HG03196 (cell line): ENCODE data around the gene SLC29A1.

Experiments
- ATAC-seq: cut with Tn5 transposase; IDR thresholded peaks from one replicate; pipeline ENCODE4 v1.9.1; 2021; ENCODE audit not compliant: unreplicated experiment

SLC29A1 gene

DNA sequence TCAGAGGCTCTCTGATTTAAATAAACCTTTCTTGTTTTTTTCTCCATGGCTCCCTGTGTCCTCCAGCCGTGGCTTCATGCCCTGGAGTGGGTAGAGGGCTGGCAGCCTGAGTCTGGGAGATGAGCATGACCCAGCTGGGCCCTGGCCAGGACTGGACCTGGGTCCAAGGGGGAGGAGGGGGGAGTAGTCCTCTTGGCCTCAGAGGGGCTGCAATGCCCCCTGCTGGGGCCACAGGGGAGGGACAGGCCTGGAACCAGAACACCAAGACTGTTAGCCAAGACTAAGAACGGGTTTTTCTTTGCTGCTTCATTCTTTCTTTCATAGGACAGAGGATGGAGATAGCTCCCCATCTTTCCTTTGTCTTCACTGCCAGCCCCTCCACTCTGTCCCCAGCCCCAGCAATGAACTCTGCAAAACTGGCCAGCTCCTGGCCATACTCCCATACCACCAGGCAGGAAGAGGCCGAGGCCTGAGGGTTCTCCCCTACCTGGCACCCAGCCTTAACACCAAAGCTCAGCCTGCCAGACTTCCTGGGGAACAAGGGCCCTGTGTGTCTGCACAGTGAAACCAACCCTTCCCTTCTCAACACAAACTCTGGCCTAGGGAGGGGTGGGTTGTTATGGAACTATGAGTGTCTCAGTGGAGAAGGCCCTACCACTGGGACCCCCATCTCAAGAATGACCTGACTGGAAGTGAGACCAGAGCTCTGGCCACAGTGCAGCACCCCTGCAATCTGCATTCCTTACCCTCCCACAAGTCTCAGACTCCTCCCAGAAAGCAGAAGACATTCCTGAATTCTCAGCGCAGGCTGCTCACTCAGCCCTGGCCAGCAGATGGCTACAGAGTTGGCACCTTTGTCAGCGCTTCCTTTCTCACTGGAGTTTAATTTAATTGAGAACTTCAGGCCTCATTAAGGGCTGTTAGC, 11.0 kb downstream of the SLC29A1 start:
- no peak for ATAC-seq

DNA sequence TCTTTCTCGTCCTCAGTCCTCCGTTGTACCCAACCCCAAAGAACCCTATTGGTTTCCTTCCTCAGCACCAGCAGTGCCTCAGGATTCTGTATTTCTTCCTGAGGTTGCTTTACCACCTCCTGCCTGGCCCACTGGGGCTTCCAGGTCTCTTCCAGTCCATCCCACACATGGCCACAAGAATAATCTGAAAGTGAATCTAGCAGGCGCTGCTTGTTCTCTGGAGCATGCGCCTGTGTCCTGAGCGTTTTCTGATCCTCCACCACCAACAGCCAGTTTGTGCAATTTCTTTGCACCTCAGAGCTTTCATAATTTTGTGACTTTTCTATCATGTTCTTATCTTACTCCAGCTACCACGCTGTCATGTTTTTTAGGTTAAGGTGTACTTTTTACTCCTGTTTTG, 11.9 kb downstream of the SLC29A1 start:
- ATAC-seq = no peak

DNA sequence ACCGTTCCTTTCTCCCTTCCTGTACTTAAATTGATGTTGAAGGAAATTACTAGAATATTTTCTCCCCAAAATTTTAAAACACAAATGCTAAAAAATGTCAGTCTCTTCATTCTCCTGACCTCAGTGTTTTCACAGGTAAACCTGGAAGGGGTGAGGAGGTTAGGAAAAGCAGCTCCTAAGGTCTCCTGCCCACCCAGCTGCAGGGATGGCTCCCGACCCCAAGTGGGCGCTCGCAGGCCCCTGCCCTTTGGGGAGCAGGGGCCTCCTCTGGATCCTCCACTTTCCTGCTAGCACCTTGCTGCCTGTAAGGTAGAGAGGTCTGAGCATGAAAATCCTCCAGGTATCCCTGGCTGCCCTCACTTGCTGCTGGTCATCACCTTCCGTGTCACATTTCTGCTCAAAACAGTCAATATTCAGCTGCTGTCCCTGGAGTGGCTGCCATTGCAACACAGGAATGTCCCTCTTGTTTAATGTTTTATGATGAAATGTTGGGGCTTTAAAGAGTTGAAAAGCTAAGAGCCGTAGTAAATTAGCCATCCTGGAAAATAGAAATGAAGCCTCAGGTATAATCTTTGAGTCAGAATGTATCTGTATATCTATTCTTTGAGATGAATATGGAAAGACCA, 12.6 kb downstream of the SLC29A1 start:
- ATAC-seq = no peak

DNA sequence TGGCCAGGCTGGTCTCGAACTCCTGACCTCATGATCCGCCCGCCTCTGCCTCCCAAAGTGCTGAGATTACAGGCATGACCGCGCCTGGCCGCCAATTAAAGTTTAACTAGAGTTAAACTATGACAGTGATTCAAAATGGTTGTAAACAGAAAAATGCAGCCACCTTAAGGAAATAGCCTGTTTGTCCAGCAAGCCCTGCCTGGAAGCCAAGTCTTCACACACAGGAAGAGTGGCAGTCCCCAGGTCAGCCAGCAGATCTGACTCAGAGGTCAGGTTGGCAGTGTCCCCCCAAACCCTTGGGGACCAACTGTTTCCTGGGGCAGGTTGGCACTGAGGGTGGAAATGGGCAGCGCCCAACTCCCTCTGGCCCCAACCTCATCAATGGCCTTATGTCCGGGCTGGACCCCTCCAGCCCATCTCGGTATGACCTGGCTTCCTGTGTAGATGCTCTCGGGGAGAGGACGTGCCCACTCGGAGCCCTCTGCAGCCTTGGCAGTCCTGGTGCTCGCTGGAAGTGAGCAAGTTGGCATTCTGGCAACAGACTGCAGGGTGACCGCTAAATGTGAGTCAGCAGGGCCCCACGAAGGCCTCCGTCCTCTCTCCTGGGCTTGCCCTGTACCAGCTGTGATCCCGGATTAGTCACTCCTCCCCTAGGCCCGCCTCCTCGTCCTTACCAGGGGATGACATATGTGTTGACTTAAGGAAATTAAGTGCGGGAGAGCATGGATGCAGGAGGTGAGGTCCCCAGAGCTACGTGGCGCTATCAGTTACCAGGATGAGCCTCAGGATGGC, 13.8 kb downstream of the SLC29A1 start:
- peak; percentile 69 for ATAC-seq

DNA sequence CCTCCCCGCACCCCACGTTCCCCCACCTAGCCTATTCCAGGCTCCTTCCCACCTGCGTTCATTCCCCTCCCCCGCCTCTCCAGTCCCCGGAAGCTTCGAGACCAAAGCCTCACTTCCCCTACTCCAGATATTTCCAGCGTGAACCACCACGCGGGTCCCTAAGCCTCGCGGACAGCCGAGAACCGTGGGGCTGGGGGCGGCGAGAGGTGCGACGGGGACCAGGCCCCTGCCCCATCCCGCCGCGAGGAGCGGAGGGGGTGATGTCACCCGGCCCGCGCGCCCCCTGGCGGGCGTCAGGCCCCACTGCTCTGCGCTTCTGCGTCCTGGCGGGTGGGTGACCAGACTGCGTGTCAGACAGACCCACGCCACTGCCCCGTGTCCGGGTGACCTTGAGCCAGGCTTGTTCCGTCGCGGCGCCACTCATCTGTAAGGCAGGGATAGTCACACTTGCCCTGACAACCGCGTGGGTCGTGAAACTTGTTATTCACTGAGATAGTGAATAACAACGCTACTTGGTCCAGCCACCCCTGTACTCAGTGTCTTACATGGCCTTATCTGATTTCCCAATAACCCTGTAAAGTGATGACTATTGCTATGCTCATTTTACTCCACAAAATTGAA, 14.5 kb downstream of the SLC29A1 start:
- ATAC-seq = peak; percentile 69

DNA sequence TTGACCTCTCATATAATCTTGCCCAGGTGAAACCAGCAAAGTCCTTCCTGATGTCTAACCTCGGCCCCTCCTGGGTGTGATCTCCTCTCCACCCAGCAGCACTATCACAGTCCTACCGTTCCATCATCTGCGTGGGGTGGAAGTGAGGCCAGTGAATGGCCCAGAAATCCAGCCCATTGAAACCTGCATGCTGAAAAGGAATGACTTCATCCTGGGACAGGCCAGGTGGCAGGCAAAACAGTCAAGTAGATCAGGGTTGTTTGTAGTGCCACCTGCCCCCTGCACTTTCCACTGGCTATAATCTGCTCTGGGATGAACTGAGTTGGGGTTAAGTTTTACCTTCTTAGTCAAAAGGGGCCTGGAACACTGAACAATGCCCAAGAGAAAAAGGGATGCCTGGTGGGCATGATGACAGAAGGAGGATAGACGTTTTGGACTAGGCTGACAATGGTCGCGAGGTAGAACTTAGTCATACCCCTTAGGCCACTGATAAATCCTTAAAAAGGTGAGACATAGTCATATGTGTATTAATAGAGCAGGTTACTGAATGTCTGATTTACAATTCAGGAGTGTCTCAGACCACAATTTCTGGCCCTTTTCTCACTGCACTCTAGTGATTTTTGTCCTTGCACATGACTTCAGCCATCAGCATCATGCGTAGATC, 15.4 kb downstream of the SLC29A1 start:
- no peak for ATAC-seq

DNA sequence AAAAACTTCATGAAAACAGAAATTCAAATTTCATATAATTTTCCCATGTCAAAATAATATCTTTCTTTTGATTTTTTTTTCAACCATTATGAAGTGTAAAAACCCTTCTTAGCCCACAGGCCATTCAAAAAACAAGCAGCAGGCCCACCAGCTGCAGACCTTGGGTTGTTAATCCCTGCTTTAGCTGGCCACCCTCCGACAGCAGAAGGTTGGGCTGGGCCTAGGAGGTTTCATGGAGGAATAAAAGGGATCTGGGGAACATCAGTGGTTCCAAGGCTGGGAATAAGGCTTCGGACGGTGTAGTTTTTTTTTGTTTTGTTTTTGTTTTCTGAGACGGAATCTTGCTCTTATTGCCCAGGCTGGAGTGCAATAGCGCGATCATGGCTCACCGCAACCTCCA, 19.9 kb downstream of the SLC29A1 start:
- ATAC-seq = no peak

DNA sequence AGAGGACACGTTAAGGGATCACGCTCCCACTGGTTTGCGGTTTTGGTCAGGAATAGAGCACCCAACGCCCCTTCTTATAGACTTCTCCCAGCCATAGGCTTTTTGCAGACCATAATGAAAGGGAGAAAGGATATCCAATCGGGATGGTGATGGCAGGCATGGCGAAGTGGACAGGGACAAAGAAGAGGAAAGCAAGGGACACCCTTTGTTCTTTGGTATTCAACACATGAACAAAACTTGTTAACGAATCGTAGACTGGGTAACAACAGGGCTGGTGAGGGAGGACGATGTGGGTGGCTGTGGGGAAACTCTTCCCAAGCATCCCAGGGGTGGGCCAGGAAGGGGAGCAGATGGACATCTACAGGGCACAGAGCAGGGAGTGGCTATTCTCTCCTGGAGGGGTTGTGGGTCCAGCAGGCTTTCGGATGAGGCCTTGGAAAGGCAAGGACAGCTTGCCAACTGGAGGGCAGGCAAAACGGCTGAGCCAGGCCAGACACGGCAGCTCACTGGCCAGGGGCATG, 22.1 kb downstream of the SLC29A1 start:
- ATAC-seq = no peak

DNA sequence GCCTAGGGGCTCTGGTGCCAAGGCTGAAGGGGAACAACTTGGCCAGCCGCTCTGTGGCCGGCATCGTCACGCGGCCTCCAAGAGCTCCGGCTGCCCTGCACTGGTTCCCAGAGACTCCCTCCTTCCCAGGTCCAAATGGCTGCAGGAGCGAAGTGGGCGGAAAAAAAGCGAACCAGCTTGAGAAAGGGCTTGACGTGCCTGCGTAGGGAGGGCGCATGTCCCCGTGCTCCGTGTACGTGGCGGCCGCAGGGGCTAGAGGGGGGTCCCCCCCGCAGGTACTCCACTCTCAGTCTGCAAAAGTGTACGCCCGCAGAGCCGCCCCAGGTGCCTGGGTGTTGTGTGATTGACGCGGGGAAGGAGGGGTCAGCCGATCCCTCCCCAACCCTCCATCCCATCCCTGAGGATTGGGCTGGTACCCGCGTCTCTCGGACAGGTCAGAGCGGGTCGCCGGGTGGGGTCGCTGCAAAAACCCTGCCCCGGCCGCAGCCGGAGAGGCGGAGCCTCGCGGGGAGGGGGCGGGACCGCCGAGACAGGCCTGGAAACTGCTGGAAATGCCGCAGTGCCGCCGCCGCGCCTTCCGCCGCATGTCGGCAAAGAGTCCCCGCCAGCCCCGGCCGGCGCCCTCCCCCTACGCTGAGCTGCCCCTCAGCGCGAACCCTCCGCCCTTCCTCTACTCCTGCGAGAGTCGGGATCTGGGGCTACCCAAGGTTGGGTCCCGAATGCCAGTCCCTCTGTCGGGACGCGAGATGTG, 22.7 kb downstream of the SLC29A1 start:
- peak; percentile 46 for ATAC-seq

DNA sequence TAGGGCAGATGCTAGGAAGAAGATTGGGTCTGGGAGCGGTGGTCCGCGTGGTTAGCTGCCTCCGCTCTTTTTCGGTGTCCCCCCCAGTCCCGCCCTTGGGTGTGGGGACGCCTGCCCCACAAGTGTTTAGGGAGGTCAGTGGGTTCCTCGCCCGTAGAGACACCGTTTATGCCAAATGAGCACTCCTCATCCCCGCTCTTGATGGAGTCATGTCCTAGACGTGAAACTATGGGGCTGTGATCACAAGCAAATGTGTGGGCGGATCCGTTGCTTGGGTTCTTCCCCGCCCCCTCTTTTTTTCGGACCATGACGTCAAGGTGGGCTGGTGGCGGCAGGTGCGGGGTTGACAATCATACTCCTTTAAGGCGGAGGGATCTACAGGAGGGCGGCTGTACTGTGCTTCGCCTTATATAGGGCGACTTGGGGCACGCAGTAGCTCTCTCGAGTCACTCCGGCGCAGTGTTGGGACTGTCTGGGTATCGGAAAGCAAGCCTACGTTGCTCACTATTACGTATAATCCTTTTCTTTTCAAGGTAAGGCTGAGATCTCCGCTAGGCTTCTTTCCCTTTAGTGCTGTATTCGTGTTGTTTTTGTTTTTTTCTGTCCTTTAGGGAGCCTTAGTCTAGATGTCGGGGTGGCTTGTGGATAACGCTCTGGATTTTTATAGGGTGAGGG, 23.4 kb downstream of the SLC29A1 start, which contains the start of gene HSP90AB1:
TSS of gene HSP90AB1 (plus strand) at position 439 of the 675 bp plus-strand sequence. CDS start 1,529 bp downstream, outside the sequence.
- ATAC-seq = peak; percentile 72

DNA sequence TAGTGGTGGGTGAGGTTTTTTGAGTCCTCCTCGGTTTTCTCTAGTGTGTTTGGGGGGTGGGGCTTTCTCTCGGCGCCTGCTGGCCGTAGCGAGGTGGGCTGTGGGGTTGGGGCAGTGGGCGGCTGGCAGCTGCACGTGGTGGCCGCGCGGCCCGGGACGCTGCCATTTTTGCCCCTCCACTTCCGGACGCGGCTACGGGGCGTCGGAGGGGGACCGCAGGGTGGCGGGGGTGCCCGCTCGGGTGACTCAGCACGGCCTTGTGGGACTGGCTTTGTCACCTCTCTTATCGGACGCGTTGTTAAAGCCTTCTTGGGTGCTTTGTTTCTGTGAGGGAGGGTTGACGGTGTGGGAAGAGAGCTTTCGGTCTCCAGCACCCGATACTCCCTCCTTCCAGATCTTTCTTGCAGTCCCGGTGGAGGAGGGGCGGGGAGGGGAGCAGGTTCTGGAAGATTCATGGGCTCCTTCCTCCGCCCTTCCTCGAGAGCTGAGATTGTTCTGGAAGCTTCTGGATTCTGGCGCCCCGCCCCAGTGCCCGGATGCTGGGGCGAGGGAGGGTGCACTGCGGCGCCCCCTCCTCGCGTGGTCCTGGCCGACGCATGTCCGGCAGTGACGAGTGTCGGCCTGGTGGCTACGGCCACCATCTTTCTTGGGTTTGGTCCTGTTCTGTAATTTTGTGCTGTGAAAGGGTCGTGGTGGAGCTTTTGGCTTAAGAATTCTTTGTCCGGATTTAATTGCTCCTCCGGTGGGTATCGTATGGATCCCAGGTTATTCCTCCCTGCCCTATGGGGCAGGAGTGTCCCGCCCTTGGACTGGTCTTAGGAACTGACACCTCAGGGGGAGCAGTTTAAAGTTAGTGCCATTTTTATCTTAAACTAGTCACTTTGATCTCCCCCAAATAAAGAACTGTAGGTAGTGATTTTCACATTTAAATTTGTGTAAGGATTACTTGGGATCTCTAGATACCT, 24.2 kb downstream of the SLC29A1 start:
- ATAC-seq = peak; percentile 28

DNA sequence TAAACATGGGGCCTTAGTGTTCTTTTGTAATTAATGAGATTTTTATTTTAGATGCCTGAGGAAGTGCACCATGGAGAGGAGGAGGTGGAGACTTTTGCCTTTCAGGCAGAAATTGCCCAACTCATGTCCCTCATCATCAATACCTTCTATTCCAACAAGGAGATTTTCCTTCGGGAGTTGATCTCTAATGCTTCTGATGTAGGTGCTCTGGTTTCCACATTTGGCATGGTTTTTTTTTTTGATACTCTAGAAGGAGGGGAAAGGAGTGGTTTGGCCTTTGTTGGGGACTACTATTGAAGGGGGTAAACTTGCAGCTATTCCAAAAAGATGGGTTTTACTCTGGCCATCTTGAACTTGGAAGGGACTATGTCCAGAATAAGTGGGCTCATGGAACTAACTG, 25.2 kb downstream of the SLC29A1 start:
- no peak for ATAC-seq

DNA sequence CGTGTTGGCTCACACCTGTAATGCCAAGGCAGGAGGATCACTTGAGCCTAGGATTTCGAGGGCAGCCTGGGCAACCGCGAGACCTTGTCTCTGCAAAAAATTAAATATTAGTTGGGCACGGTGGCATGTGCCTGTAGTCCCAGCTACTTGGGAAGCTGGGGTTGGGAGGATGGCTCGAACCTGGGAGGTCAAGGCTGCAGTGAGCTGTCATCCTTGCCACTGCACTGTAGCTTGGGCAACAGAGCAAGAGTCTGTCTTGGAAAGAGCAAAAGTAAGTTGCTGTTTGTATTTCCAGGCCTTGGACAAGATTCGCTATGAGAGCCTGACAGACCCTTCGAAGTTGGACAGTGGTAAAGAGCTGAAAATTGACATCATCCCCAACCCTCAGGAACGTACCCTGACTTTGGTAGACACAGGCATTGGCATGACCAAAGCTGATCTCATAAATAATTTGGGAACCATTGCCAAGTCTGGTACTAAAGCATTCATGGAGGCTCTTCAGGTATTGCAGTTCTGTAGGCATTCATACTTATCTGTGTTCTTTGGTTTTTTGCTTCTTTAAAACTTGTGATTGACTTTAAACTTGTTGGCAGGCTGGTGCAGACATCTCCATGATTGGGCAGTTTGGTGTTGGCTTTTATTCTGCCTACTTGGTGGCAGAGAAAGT, 25.8 kb downstream of the SLC29A1 start:
- ATAC-seq = no peak

DNA sequence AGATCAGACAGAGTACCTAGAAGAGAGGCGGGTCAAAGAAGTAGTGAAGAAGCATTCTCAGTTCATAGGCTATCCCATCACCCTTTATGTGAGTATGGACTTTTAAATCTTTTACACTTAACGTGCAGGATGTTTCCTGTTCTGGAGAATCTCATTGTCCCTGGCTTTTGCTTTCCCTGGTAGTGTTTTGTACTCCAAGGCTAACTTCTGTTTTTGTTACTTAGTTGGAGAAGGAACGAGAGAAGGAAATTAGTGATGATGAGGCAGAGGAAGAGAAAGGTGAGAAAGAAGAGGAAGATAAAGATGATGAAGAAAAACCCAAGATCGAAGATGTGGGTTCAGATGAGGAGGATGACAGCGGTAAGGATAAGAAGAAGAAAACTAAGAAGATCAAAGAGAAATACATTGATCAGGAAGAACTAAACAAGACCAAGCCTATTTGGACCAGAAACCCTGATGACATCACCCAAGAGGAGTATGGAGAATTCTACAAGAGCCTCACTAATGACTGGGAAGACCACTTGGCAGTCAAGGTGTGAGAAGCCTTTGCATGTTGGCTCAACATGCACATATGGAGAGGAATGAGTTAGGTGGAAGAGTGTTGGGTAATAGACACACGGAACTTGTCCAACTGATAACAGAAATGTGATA, 26.8 kb downstream of the SLC29A1 start:
- no peak for ATAC-seq

DNA sequence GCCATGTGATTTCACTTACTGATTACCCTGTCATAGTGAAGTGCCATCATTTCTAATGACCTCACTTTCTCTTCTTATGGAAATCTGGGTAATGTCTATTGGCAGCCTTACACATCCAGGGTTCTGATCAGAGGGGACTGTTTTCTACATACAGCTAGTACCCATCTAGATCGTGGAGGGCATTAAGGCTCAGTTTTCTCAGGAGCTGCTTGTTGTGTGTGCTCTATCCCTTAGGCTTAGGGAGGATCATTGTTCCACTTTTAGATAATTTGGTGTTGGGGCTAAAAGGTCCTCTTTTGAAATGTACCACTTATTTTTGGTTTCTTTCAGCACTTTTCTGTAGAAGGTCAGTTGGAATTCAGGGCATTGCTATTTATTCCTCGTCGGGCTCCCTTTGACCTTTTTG, 27.3 kb downstream of the SLC29A1 start:
- no peak for ATAC-seq

DNA sequence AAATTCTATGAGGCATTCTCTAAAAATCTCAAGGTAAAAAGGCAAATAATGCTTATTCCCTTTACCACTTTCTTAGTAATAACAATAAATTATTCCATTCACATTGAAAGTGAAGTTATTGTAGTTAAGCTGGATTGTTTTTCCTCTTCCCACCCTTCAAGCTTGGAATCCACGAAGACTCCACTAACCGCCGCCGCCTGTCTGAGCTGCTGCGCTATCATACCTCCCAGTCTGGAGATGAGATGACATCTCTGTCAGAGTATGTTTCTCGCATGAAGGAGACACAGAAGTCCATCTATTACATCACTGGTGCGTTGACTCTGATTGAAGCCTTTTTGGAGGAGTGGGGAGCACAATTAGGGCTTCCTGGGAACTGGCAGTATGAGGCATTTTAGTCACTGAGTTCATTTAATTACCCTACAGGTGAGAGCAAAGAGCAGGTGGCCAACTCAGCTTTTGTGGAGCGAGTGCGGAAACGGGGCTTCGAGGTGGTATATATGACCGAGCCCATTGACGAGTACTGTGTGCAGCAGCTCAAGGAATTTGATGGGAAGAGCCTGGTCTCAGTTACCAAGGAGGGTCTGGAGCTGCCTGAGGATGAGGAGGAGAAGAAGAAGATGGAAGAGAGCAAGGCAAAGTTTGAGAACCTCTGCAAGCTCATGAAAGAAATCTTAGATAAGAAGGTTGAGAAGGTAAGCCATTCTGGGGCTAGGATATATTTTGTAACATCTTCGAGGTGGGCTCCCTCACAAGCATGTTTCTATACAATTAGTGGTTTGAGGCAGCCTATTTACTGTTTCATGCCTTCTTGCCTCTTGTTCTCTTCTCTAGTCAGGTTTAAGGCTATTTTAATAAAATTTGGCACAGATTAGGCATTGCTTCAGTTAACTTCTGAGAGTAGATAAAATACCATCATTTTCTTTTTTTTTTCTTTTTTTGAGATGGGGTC, 28.5 kb downstream of the SLC29A1 start:
- no peak for ATAC-seq
